Activated CD8-positive, alpha-beta T cell treated with anti-CD3 and anti-CD28 coated beads for 36 hours (primary cell): ENCODE data around the gene BTBD3. TPM values are rescaled to one million over a fixed set of nuclear protein-coding genes. Genes with fewer than 3 reads are reported as not detected.

ENCODE experiments used
- ATAC-seq: fragments of 200-7000 bp; cut with Tn5 transposase; one replicate; pipeline ENCODE4 v1.10.0; 2021; ENCODE audit warnings: mild to moderate bottlenecking, moderate library complexity
- CTCF ChIA-PET: fragments of 350-600 bp; sonication (Branson Sonifier 250); formaldehyde crosslinking; loops from one replicate; lab custom pipeline; 2021; ENCODE audit warnings: antibody characterized with exemption; lab: Charles Lee
- POLR2A ChIA-PET: fragments of 350-600 bp; sonication (Branson Sonifier 250); formaldehyde crosslinking; loops from one replicate; lab custom pipeline; 2021; ENCODE audit warnings: antibody characterized with exemption; lab: Charles Lee
- DNase-seq: peaks from one replicate; pipeline ENCODE4 v3.0.0-alpha.2; 2020
- H3K27ac Mint-ChIP-seq: one replicate; pipeline ENCODE4 v1.8.0; 2021; ENCODE audit warnings: mild to moderate bottlenecking, mixed read lengths
- H3K27me3 Mint-ChIP-seq: one replicate; pipeline ENCODE4 v1.8.0; 2021; ENCODE audit warnings: mixed read lengths
- H3K36me3 Mint-ChIP-seq: one replicate; pipeline ENCODE4 v1.8.0; 2021; ENCODE audit warnings: low read depth, mixed read lengths
- H3K4me1 Mint-ChIP-seq: one replicate; pipeline ENCODE4 v1.8.0; 2021; ENCODE audit warnings: low read depth, mixed read lengths
- H3K4me3 Mint-ChIP-seq: one replicate; pipeline ENCODE4 v1.8.0; 2021; ENCODE audit warnings: mild to moderate bottlenecking, moderate library complexity, mixed read lengths
- H3K9me3 Mint-ChIP-seq: one replicate; pipeline ENCODE4 v1.8.0; 2021; ENCODE audit warnings: mixed read lengths
- CTCF ChIP-seq: fragments of 200-600 bp; IDR thresholded peaks from one replicate; pipeline ENCODE4 v1.8.0; 2022; ENCODE audit warnings: antibody characterized with exemption, mild to moderate bottlenecking
- intact Hi-C: fragments of 100-400 bp; cut with micrococcal nuclease; formaldehyde crosslinking; loops from one replicate; pipeline ENCODE4 v1.10.0; 2022
- total RNA-seq, 2 experiments: library from RNA; stranded (reverse); gene quantifications; one replicate each; pipeline ENCODE4 v1.2.3, GENCODE V29; 2021

The BTBD3 gene
- total RNA-seq, 2 experiments from 2014 or later = 4.9 to 5.3 TPM

- H3K4me3 Mint-ChIP-seq = no peak overlapping the region
- ATAC-seq (no peak), DNase-seq (no peak)
- POLR2A ChIA-PET = no interaction called here
- CTCF ChIA-PET = no interaction called here
- intact Hi-C loops = no loop called here
- H3K4me1 Mint-ChIP-seq = no peaks in the 10 kb centered on the region
- no peaks in the 10 kb centered on the region for H3K36me3 Mint-ChIP-seq
- TF ChIP-seq CTCF = no peak
- no peaks in the 10 kb centered on the region for H3K9me3 Mint-ChIP-seq
- no peaks in the 10 kb centered on the region for H3K27me3 Mint-ChIP-seq
- H3K27ac Mint-ChIP-seq = no peak overlapping the region
These were observed 12.1 kb upstream of the BTBD3 start for GRCh38 chr20:11905460-11906179.

- Mint-ChIP-seq H3K4me3 (no peak overlapping the region), H3K27me3 (no peaks in the 10 kb centered on the region), H3K4me1 (no peaks in the 10 kb centered on the region), H3K27ac (no peak overlapping the region), H3K9me3 (no peaks in the 10 kb centered on the region), H3K36me3 (no peaks in the 10 kb centered on the region)
- POLR2A ChIA-PET = no interaction called here
- intact Hi-C loops = no loop called here
- ATAC-seq (no peak), DNase-seq (no peak)
- CTCF ChIA-PET = no interaction called here
- TF ChIP-seq CTCF = no peak
These were observed 10.8 kb upstream of the BTBD3 start for GRCh38 chr20:11906626-11907480.

GRCh38 chr20:11907621-11908020 lies 10.1 kb upstream of the BTBD3 start:
- Mint-ChIP-seq H3K4me1 (no peaks in the 10 kb centered on the region), H3K36me3 (no peaks in the 10 kb centered on the region), H3K9me3 (no peaks in the 10 kb centered on the region), H3K27me3 (no peaks in the 10 kb centered on the region), H3K27ac (no peak overlapping the region), H3K4me3 (no peak overlapping the region)
- CTCF ChIA-PET = no interaction called here
- no peak for TF ChIP-seq CTCF
- DNase-seq = no peak
- intact Hi-C loops = no loop called here
- ATAC-seq = no peak
- POLR2A ChIA-PET = no interaction called here

- H3K27ac Mint-ChIP-seq = no peak overlapping the region
- intact Hi-C loops = no loop called here
- no peak overlapping the region for H3K4me3 Mint-ChIP-seq
- no peaks in the 10 kb centered on the region for H3K36me3 Mint-ChIP-seq
- DNase-seq = peak; percentile 4
- TF ChIP-seq CTCF = peak; percentile 22
- ATAC-seq = no peak
- H3K4me1 Mint-ChIP-seq = no peaks in the 10 kb centered on the region
- H3K9me3 Mint-ChIP-seq = no peaks in the 10 kb centered on the region
- no peaks in the 10 kb centered on the region for H3K27me3 Mint-ChIP-seq
- ChIA-PET POLR2A (no interaction called here), CTCF (interaction anchor here (0.9 kb wide), 1 partner anchor 14 kb away, joined by 6 read pairs; no protein-coding TSS in a partner anchor)
These were observed 5.6 kb upstream of the BTBD3 start for GRCh38 chr20:11912013-11912658.
